ENCODE data around the gene FPGT.
"Not testable (repeated sequence)": the region's sequence is repeated elsewhere in the genome, so short reads cannot be mapped to it uniquely, and the experiment has no call there.

The FPGT gene

DNA sequence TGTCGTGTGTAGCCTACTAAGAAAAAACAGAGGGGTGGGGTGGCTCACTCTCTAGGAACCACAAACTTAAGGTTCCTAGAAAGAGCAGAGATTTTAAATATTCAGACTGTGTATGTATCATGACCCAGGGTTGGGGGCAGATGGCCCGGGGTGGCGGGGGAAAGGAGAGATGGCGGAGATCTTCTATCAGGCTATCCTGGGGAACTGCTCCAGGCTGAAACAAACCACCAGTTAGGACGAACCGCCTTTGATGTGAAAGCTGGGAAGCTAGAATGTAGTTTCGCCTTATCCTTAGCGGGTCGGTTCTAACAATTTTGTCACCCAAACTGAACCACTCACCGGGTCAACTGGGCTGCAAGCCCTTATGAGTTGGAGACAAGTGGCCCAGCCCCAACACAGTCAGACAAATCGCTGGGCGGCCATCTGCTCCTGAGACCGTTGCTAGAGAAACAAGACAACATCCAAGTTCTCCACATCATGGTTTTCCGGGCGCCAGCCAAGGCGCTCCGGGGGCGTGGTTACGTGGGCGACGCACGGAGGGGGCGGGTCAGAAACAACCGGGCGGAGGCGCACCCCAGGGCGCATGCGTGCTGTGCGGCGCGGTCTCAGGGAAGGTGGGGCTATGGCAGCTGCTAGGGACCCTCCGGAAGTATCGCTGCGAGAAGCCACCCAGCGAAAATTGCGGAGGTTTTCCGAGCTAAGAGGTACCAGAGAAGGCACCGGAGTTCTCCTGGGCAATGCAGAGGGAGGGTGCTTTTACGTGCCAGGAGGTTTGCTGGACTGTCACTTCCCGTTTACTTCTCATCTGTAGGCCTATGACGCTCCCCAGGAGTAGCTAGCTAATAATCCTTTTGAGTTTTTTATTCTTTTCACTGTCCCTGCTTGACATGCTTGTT is at the start of gene FPGT, which contains the start of gene LRRIQ3:
FPGT (plus strand) TSS at position 586 of the 896 bp plus-strand sequence; CDS start at position 623, 37 bp downstream.
LRRIQ3 (minus strand) TSS at position 520 of the 896 bp plus-strand sequence. CDS start 14,492 bp downstream, outside the sequence.
- DNase-seq (ENCODE audit: low read depth in 2 of 3, low spot score in 1 of 3), result peak; percentile 92 to 94 (median 92)

DNA sequence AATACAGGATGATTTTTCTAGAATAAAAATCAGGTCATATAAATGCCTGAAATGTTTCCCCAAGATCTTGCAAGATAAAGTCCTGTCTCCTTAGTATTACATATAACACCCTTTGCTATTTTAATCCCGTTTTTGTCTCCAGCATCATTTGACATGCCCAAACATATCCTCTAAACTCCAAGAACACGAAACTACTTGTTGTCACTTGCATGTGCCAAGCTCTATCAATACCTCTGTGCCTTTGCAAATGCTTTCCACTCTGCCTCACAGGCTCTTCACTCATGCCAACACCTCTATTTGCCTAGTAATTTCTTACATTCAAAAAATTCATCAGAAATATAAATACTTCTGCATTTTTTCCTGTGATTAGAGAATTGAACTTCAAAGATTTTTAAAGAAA is 38.0 kb upstream of the FPGT start:
- no peak for DNase-seq (ENCODE audit: low read depth in 2 of 3, low spot score in 1 of 3)

DNA sequence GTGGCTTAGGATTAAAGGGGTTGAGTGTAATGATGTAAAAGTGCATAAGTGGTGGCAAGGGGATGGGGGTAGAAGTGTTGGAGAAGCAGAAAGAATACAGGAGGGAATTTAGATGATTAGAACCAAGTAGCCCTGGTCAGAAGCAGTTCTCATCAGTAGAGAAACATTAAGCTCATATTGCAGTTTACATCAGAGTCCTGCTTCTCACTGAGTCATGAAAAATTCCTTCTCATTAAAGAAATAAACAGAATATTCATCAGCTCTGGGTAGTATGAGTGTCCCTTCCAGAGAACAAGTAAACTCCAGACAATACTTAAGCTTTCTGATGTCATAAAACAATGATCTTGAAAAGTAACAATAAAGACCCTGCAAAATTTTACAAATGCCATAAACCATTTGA is 36.5 kb upstream of the FPGT start:
- DNase-seq (ENCODE audit: low read depth in 2 of 3, low spot score in 1 of 3), result no peak

DNA sequence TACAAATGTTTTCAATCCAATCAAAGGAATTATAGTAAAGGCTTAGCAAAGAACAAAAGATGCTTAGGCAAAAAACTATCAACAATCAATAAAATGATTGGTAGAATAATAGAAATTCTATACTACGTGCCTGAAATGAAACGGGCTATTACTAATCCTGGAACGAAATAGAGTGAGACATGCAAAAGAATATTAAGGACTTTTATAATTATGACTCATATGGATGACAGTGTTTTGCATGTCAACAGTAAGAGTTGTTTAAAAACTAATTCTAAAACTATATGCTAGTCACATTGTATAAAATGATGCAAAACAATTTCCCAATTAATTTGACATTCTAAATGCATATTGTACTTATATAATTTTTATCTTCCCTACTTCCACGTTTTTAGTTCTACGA is 35.7 kb upstream of the FPGT start:
- no peak for DNase-seq (ENCODE audit: low read depth in 2 of 3, low spot score in 1 of 3)

DNA sequence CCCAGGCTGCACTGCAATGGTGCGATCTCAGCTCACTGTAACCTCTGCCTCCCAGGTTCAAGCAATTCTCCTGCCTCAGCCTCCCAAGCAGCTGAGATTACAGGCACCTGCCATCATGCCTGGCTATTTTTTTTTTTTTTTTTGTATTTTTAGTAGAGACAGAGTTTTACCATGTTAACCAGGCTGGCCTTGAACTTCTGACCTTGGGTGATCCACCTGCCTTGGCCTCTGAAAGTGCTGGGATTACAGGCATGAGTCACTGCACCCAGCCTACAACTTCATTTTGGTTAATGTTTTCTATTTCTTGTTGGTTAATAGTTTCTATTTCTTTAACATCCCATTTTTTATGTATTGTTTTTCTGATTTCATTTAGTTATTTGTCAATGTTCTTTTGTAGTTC is 23.6 kb upstream of the FPGT start:
- DNase-seq (ENCODE audit: low read depth in 2 of 3, low spot score in 1 of 3), result not testable (repeated sequence)

DNA sequence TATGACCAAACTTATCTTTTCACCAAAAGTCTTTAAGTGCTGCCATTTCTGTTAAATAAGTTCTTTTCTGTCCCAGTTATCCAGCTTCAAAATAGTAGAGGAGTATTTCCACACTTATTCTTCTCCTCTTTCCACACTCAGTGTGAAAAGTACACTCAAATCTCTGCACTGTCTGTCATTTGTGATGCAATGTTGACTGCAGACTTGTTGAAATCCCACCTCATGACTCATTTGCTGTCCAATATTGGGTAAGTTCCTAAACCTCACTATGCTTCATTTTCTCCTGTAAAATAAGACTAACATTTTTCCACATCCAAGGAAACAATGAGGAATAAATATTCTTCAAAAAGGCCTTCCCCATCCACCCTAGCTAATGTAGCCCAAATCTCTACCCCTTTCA is 17.6 kb upstream of the FPGT start:
- no peak for DNase-seq (ENCODE audit: low read depth in 2 of 3, low spot score in 1 of 3)

DNA sequence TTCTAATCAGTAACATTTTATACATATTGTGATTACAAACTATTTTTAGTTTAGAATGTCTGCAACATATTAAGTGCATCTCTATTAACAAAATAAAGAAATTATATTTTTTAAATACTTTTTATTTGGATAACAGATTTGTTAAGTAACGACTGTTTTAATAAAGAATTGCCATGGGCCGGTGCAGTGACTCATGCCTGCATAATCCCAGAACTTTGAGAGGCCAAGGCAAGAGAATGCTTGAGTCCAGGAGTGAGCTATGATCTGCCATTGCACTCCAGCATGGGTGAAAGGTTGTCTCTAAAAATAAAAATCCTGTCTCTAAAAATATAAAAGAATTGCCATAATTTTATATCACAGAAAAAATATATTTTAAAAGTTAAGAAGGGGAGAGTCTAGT is 4.1 kb upstream of the FPGT start:
- no peak for DNase-seq (ENCODE audit: low read depth in 2 of 3, low spot score in 1 of 3)

DNA sequence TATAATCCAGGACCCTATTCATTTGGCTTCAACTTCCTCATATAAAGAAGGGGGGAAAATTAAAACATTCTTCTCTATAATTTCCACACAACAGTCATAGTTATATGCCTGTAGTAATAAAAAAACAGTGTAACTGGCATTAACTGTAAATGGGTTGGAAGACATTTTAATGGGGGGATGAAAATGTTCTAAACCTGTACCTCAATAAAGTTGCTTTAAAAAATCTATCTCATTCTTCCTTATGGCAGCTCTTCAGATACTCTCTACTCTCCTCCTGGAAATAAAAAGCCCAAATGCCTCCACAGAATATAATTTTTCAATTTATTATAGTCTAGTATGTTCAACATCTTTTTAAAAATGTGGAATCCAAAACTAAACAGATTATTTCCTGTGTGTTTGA is 2.7 kb upstream of the FPGT start:
- DNase-seq (ENCODE audit: low read depth in 2 of 3, low spot score in 1 of 3), result no peak

DNA sequence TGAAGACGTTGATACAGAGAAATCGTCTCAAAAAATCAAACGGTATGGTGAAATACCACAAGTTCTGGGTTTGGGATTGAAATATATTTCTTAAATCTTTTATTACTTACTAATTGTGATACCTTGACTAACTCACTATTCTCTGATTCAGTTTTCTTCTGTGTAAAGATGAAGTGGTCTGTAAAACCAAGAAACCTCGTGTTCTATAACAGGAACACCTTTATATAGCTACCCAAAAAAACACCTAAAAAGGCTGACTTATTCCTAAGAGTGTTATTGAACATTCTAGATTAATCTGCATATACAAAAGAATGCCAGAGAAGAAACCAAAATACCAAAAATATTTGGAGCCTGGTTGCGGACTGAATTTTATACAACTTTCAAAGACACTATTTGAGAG is 787 bp upstream of the FPGT start:
- DNase-seq (ENCODE audit: low read depth in 2 of 3, low spot score in 1 of 3), result no peak

DNA sequence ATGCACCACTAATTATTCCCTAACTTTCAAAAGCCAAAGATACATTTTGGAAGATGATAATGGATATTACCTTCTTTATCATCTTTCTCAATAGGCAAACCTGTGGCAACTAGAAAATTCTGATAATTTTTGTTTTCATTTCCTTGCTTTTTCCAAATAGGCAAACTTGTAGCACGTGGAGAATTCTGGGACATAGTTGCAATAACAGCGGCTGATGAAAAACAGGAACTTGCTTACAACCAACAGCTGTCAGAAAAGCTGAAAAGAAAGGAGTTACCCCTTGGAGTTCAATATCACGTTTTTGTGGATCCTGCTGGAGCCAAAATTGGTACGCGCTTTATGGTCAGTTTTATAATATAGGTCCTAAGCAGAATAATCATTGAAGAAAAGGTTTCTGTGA is 1.5 kb downstream of the FPGT start:
- DNase-seq (ENCODE audit: low read depth in 2 of 3, low spot score in 1 of 3), result no peak

DNA sequence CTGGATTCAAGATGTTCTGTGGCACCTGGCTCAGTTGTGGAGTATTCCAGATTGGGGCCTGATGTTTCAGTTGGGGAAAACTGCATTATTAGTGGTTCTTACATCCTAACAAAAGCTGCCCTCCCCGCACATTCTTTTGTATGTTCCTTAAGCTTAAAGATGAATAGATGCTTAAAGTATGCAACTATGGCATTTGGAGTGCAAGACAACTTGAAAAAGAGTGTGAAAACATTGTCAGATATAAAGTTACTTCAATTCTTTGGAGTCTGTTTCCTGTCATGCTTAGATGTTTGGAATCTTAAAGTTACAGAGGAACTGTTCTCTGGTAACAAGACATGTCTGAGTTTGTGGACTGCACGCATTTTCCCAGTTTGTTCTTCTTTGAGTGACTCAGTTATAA is 7.2 kb downstream of the FPGT start:
- DNase-seq (ENCODE audit: low read depth in 2 of 3, low spot score in 1 of 3), result no peak

DNA sequence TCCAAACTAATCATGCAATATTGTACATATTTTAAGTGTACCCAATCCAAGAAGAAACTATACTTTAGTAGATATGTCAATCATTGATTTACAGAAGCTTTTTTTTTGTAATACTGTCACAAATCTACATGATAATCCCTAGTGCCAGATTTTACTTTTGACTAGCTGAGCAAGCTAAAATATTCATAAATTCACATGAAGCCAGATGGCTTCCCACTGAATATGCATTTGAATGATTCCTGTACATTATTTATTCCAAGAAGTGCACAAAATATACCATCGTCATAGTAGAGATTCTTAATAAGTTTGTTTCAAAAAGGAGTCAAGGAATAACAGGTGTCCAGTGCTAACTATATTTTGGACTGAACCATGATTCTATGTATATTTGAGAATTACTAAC is 17.2 kb downstream of the FPGT start:
- DNase-seq (ENCODE audit: low read depth in 2 of 3, low spot score in 1 of 3), result no peak

DNA sequence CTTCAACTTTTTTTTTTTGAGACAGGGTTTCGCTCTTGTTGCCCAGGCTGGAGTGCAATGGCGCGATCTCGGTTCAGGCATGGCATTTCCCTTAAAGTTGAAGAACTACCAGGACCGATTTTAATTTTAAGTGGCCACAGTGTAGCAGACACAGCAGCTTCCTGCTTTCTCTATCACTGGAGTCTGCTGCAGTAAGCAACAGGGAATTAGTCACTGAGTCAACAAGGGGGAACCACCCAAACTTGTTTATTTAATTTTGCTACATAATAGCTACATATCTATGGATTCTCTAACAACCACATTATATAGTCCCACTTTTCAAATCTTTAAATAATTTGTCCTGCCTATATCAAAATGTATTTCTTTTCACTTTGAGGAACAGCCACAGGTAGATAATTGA is 24.7 kb downstream of the FPGT start:
- no peak for DNase-seq (ENCODE audit: low read depth in 2 of 3, low spot score in 1 of 3)

DNA sequence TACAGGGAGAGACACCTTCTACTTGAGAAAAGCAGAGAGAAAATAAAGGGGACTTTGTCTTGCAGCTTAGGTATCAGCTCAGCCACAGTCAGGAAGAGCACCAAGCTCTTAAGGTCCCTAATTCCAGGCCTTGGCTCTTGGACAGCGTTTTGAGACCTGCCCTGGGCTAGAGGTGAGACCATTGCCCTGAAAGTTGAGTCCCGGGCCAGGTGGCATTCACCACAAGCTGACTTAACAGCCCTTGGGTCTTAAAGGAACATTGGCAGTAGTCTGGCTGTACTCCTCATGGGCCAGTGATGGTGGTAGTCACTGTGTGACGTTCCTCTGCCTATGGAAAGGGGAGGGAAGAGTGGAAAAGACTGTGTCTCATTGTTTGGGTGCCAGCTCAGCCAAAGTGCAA is 25.4 kb downstream of the FPGT start:
- DNase-seq (ENCODE audit: low read depth in 2 of 3, low spot score in 1 of 3), result no peak

DNA sequence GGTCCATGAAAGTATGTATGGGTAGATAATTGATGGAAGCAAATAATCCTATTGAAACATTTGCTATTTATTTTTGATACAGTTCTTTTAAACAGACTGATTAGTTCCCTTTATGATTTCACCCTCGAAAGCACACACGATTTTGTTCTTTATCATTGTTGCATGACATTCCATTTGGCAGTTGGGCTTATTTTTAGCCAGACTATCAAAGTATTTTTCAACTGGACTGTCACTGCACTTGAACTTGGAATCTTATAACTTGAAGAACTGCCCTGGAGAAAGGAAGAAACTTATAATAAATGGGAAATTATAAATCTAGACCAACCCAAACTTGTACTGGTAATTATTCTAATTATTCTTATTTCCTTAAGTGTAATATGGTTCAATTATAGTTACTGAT is 37.1 kb downstream of the FPGT start, which contains the start of gene TNNI3K:
TNNI3K (plus strand) TSS at position 235 of the 400 bp plus-strand sequence; CDS start at position 300, 65 bp downstream.
- DNase-seq (ENCODE audit: low read depth in 2 of 3, low spot score in 1 of 3), result no peak

DNA sequence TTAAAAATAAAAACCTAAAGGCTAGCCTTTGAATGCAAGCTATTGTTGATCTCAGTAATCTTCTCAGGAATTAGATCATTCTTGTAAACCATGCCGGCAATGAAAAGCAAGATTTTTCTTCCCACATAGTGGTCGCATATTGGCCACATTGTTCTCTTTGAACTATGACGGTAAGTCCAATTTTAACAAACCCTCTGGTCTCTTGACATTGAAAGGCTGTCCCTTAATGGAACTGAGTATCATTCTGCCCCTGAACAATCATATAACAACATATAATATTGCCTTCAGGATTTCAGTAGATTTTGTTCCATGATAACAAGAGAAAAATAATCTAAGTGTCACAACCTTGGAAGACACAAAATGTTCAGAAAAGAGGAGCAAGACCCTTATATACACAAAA is 38.4 kb downstream of the FPGT start:
- no peak for DNase-seq (ENCODE audit: low read depth in 2 of 3, low spot score in 1 of 3)

DNA sequence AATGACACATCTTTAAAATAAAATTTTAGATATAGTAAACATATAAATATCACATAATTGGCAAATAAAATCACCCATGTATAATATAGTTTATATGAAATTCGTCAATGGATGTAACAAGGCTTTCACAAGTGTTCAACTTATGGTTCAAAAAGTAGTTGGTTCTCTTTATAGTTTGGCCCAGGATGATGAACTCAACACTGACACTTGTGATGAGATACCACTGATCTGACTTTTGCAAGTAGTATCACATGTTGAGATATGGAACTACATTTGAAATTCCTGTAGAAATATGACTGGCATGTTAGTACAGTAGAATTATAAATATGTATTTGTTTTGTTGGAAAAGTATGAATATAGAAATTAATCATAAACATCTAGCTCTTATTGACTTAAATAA is 39.0 kb downstream of the FPGT start:
- DNase-seq (ENCODE audit: low read depth in 2 of 3, low spot score in 1 of 3), result no peak

DNA sequence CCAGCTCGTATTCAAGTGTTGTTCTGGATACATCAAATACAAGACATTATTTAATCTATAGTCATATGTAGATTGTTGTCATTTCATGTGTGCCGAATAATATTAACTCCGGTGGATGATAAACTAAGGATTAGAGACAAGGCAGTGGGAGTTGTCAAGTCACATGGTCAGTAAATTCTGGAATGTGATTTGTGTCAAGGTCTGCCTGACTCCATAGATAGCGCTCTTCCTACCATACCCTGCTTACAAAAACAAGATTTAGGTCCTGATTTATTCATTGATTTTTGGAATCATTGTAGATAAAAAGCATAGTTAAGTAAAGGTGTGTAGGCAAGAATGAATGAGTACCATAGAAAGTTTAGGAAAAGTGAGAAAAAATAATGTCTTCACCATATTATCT is 39.7 kb downstream of the FPGT start:
- no peak for DNase-seq (ENCODE audit: low read depth in 2 of 3, low spot score in 1 of 3)

DNA sequence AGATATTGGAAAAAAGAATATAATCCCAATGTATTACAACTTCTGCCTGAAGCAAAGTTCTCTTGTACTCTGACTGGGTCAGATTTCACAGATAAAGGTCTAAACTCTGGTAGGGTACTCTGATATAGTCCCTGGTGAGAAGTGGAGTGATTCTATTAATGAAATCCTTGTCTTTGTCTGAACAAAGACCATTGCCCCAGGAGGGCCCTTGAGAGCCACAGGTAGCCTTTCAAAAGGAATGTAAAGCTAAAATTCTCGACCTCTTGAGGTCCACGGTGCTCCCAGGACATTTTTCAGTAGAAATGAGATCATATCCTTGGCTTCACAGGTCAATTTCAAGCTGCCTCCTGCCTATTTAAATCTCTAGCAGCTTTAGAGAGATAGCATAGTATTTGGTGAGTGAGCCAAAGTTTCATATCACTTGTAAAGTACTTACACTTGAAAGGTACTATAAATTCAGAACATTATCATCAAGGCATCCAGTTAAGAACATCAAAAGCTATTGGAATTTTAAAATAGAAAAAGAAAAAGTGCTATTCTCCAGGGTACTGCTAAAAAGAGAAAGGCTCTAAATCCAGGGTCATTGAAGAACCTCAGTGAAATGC is 47.2 kb downstream of the FPGT start:
- no peak for DNase-seq (ENCODE audit: low read depth in 2 of 3, low spot score in 1 of 3)

DNA sequence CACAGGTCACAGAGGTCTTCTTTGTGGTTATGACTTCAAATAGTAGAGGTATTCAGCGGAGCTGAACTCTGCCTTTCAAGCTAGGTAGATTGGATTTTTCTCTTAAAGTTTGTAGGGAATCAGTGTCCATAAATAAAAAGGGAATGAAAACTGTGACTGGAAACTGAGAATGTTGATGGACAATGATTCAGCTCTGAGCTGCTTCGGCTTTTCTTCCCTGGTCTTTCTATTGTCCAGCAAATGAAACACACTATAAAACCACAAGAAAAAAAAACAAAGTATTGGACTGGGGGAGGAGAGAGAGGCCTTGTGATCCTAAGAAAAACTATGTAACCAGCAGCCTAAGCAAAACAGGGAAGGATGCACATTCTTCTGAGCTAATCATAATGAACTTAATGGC is 48.3 kb downstream of the FPGT start:
- no peak for DNase-seq (ENCODE audit: low read depth in 2 of 3, low spot score in 1 of 3)

DNA sequence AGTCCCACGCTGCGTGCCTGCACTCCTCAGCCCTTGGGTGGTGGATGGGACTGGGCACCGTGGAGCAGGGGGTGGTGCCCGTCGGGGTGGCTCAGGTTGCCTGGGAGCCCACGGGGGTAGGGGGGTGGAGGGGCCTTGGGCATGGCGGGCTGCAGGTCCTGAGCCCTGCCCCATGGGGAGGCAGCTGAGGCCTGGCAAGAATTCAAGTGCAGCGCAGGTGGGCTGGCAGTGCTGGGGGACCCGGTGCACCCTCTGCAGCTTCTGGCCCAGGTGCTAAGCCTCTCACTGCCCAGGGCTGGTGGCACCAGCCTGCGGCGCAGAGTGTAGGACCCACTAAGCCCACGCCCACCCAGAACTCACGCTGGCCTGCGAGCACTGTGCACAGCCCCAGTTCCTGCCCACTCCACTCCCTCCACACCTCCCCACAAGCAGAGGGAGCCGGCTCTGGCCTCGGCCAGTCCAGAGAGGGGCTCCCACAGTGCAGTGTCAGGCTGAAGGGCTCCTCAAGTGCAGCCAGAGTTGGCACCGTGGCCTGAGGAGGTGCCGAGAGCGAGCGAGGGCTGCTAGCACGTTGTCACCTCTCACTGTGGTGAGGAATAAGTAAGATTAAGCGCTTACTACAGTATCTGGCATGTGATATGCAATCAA is 50.0 kb downstream of the FPGT start:
- no peak for DNase-seq (ENCODE audit: low read depth in 2 of 3, low spot score in 1 of 3)

DNA sequence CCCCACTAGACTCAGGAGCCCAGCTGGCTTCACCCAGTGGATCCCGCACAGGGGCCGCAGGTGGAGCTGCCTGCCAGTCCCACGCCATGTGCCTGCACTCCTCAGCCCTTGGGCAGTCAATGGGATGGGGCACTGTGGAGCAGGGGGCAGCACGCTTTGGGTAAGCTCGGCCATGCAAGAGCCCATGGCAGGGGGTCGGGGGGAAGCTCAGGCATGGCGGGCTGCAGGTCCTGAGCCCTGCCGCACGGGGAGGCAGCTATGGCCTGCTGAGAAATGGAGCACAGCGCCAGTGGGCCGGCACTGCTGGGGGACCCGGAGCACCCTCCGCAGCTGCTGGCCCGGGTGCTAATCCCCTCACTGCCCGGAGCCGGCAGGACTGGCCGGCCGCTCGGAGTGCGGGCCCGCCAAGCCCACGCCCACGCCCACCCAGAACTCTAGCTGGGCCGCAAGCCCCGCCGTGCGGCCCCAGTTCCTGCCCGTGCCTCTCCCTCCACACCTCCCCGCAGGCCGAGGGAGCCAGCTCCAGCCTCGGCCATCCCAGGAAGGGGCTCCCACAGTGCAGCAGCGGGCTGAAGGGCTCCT is 55.3 kb downstream of the FPGT start:
- not testable (repeated sequence) for DNase-seq (ENCODE audit: low read depth in 2 of 3, low spot score in 1 of 3)
